Activated naive CD8-positive, alpha-beta T cell treated with anti-CD3 and anti-CD28 coated beads, Interleukin-2, amount 50 U/mL, for 16 hours (primary cell): ENCODE data around the gene THADA.
"Not testable (repeated sequence)": the region's sequence is repeated elsewhere in the genome, so short reads cannot be mapped to it uniquely, and the experiment has no call there.

ENCODE experiments used
- DNase-seq: peaks from one replicate; pipeline ENCODE4 v3.0.0-alpha.2; 2020; ENCODE audit warnings: low read depth, low spot score

THADA gene

GRCh38 chr2:43415592-43415991, 180.2 kb downstream of the THADA start:
- DNase-seq: no peak

DNA sequence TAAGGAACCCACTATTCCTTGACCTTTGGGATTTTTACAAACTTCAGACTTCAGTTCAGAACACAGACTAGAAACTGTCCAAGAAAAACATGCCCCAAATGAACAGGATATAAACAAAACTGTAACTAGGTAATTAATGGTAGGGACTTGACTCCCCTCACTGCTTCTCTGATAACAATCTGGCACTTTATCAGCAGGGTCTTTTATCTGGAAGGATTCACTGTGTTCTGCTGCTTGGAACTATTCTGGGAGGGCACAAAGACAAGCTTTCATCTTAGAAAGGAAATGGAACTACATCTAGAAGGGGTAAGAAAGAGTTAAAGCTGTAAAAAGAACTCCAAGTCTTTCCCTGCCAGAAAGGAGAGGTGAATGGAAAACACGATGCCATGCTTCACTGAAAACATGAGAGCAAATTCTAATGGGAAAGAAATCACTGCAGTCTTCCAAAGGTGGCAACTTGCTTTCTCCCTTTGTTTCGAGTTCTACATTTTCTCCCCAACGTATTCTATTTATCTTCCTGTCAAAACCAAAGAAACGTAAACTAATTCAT, 181.2 kb downstream of the THADA start:
- DNase-seq: no peak

DNA sequence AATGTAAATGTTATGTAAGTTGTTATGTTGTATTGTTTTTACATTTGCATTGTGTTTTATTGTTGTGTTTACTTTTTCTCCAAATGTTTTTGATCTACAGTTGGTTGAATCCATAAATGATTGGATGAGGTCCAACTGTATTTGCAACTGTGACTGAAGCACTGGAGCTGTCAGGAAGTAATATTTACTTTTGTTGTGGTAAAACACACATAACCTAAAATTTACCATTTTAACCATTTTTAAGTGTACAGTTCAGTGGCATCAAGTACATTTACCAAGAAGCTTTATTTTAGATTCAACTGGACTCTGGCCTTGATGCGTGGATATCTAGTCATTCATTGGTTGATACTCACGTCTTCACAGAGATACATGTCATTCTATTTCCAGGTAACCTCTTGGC, 181.8 kb downstream of the THADA start:
- no peak for DNase-seq

GRCh38 chr2:43412114-43412753, 183.6 kb downstream of the THADA start:
- no peak for DNase-seq

- DNase-seq: no peak
These were observed 185.7 kb downstream of the THADA start for GRCh38 chr2:43410055-43410604.

DNA sequence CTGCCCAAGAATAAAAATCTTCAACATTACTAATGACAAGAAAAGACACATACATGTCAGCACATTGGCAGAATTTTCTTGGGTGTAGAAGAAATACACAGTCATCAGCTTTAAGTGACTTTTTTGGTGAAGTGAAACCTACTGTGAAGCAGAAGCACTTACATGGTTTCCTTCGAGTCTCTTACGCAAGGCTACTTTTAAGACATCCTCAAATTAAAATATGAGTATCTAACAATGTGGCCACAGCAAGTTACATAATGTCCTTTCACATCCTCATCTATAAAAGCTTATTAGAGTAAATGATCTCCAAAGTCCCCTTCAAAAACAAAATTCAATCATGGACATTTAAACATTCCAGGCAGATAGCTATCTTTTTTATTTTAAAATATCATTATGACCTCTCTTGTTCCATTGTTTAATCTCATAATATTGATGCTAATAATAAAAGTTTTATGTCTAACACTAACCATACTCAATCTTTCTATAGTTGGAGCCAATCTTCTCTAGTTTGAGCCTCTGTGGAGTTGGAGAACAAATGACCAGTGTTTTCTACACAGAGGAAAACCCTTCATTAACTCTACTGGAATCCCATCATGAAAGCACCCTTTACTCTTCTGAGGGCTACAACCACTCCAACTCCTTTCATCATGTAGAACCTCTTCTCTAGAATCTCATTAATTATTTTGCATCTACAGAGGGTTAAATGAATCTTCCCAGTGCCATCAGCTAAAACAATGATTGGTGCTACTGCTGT, 187.3 kb downstream of the THADA start:
- DNase-seq: no peak

DNA sequence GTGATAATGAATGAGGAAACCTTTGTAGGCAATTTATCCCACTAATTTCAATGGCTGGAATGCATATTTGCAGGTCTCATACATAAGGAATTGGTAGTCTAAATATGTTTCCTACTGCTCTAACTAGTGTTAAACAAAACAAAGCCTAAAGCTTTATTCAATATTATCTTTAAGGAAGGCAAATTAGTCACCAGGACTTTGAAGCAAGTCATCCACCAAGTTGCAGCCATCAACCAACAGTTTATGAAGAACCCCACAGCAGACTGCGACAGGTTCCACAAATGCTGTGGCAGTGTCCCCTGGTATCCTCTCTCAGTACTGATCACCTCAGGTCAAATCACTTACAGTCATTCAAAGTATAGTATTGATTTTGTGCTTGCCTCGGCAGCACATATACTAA, 187.9 kb downstream of the THADA start:
- no peak for DNase-seq

DNA sequence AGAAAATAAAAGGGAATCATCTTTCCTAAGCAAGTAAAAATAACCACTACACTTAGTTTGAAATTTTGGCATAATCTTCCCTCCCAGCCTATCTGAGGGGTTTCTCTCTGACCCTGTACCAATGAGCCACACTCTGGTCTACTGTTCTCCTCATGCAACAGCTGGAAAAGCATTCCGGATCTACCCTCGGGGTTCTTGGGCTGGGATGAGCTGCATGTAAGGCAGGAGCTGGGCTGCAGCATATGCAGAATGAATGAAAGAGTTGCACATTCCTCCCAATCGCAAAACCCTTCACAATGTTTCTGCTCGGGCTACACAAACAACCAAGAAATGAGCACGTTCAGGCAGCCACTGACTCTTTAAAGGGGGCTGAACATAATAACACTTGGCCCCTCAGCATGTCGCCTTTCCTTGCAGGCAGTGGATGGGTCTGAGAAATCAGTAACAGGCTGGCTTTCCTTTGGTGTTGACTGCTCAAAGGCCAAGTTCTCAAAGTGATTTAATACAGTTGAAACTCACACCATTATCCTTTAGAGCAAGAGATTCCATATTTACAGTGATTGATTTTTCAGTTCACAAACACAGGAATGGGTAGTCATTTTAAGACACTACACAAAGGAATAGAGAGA, 189.1 kb downstream of the THADA start:
- no peak for DNase-seq

DNA sequence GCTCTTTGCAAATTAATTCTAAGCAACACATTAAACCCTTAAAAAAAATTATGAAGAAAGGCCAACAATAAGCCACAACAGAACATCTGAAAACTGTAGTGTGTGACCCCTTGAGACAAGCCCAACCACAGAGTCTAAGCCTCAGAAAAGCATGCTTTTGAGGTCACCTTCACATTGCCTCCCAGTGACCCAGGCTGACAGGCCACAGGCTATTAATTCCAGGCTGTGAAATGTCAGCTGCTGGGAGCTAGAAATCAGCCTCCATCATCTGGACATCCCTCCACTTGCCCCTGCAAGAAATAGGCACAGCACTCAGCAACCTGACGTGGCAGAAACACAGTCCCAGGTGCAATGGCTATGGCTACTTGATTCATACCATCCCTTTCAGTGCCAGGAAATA, 190.0 kb downstream of the THADA start:
- DNase-seq: no peak

DNA sequence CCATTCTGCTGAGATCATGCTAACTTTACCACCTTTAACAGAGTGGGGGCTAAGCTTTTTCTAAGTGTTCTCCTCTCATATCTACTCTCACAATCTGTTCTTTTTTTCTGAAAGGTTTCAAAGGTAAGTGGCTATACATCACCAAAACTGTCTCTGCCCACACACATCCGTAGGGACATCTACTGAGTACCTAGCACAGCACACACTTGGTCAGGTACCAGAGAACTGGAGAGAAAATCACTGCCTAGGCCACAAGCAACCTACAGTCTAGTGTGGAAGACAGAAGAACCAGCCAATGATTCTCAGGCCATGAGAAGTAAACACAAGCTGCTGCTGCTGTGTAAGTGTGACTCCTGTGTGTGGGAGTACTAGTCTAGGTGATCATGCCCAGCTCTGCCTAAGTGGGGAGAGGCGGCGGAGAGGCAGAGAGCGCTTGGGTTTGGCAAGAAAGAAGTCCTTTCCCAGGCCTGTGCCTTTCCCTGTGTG, 193.3 kb downstream of the THADA start:
- no peak for DNase-seq

GRCh38 chr2:43402002-43402401, 193.8 kb downstream of the THADA start:
- no peak for DNase-seq

DNA sequence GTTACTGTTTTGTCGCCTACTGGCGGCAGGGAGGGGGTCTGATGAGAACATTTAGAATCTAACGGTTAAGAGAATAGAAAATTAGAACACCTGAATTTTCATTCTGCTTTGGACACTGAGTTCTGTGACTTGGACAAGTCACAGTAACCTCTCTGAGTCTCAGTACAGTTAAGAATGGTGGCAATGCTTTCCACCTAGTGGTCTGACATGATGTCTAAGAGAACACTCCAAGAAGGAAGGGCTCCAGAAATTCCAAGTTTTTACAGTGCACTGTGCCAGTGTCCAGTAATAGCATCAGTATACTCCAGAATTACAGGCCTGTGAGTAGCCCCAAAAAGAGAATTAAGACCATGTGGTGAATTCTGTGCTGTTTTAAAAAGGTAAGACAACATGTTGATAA, 195.3 kb downstream of the THADA start:
- no peak for DNase-seq

- DNase-seq: no peak
These were observed 196.1 kb downstream of the THADA start for GRCh38 chr2:43399515-43400264.

GRCh38 chr2:43399098-43399497, 196.7 kb downstream of the THADA start:
- no peak for DNase-seq

DNA sequence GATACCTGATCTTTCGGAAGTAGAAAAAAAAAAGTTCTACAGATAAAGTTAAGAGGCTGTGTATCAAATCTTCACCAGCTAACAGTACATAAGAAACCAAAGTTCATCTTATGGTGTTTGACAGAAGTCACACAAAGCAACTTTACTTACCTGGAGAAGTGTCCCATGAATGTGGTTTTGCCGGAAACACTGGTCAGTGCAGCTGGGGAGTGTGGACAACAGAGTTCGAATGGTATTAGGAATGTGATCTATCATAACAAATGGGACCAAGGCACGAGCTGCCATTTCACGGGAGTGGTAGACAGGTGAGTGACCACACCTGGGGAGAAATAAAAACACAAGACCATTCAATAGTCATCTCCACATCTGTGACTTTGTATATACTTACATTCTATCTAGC, 198.0 kb downstream of the THADA start:
- no peak for DNase-seq

DNA sequence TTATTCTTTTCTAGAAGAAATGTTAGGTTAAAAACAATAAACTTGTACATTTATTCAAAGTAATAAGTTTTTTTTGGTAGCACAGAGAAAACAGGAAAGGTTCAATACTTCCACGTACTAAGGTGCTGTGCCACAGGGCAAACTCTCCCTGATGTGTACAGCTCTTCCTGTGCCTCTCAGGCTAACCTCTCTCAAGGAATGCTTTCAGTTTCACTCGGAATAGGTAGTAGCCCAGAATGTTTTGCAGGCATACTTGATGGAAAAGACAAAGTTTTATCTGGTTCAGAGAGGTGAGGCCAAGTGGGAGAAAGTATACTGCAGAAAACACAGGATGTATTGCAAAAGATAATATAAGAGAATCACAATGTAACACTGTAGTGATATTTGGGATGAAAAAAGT, 198.4 kb downstream of the THADA start:
- no peak for DNase-seq

DNA sequence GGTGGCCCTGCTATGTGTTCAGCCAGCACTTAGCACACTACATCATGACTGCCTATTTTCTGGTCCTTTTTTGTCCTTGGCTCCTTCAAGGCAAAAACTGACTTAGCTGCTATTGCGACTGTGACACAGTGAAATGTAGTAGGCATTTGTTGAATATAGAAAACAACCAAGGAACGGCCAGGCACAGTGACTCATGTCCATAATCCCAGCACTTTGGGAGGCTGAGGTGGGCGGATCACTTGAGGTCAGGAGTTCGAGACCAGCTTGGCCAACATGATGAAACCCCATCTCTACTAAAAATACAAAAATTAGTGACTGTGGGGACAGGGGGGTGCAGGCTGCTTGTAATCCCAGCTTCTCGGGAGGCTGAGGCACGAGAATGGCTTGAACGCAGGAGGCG, 199.5 kb downstream of the THADA start:
- not testable (repeated sequence) for DNase-seq

DNA sequence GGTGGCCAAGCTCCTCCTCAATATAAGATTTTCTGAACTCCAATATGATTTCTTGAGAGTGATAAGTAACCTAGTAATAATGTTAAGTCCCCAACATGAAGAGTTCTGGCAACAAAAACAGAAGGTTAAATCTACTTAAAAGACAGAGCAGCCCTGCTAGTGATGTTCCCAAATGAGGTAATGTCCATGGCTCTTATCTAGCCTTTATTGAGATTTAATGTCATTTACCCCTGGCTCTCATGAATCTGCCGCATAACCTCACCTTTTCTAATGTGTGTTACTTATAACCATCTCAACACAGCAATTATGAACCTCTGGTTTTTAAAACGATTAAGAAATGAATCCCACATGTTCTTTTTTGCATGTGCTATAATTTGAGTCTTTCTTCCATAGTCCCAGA, 201.9 kb downstream of the THADA start:
- DNase-seq: no peak

GRCh38 chr2:43391878-43392215, 204.0 kb downstream of the THADA start:
- no peak for DNase-seq

GRCh38 chr2:43391201-43391877, 204.5 kb downstream of the THADA start:
- DNase-seq: no peak
